SK-N-MC (cell line): ENCODE results near the gene TMEM158.

ENCODE experiments used
- DNase-seq: peaks from one replicate; pipeline ENCODE4 v3.0.0-alpha.2; 2011; ENCODE audit warnings: low read depth, low spot score
- H3K27ac ChIP-seq: fragments of 200-600 bp; sonication (generic); 2 replicates; pipeline ENCODE4 v1.5.1; 2016; ENCODE audit warnings: mixed run types
- H3K36me3 ChIP-seq: fragments of 200-600 bp; sonication (generic); 2 replicates; pipeline ENCODE4 v1.6.1; 2017; ENCODE audit warnings: antibody characterized with exemption, low read length, mixed read lengths; ENCODE audit not compliant: insufficient read depth
- H3K4me3 ChIP-seq: fragments of 200-600 bp; sonication (generic); 2 replicates; pipeline ENCODE4 v1.5.1; 2016
- H3K9ac ChIP-seq: fragments of 200-600 bp; sonication (generic); 2 replicates; pipeline ENCODE4 v1.8.0; 2017; ENCODE audit warnings: mixed run types, mixed read lengths; ENCODE audit not compliant: insufficient read length
- H3K9me3 ChIP-seq: fragments of 200-600 bp; sonication (generic); 2 replicates; pipeline ENCODE4 v1.6.1; 2017; ENCODE audit warnings: low read depth, mild to moderate bottlenecking, antibody characterized with exemption, low read length, moderate library complexity, mixed read lengths
- EZH2 ChIP-seq: fragments of 200-600 bp; sonication (generic); IDR thresholded peaks from one replicate; pipeline ENCODE4 v1.6.1; 2017; ENCODE audit warnings: antibody characterized with exemption
- FOXP2 ChIP-seq: optimal IDR thresholded peaks from 2 replicates; pipeline ENCODE3; 2011; ENCODE audit warnings: mild to moderate bottlenecking, moderate library complexity; ENCODE audit not compliant: insufficient read depth; ENCODE audit errors: extremely low read length, control extremely low read depth
- POLR2AphosphoS5 ChIP-seq: IDR thresholded peaks from 2 replicates; pipeline ENCODE4 v1.6.1; 2012; ENCODE audit warnings: mild to moderate bottlenecking, low read depth, low read length, borderline replicate concordance

Gene TMEM158

DNA sequence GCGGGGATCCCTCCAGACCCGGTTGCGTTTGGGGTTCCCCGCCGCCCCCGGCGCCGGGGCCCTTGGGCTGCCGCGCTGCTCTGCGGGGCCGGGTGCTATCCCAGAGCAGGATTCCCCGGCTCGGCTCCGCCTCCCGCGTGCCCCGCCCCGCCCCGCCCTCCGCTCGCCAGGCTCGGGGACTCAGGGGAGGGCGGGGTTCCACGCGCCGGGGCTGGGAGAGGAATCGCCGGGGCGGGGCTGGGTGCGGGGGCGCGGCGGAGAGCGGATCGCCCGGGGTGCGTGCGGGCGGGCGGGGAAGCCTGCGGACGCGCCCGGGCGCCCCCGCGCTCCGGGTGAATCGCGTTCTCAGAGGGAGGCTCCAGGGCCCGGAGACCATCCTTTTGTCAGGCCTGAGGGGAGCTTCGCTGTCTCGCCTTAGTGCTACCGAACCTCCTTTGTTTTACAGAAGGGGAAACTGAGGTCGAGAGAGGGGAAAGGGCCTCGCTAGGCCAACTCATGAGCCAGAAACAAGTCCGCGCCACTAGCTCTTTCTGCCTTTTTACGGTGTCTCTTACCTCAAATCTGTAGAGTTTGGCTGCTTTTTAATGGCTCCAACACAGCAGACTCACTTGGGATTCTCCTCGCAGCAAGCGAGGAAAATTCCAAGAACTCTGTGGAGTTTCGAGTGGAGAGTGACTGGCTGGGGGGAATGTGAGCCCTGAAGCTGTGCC is at the start of gene TMEM158:
Gene TMEM158, minus strand, starts transcription at position 82 of the 710 bp plus-strand sequence. CDS start 260 bp downstream, outside the sequence.
- H3K4me3 ChIP-seq: peak within 1 kb of the TSS; percentile 69
- H3K36me3 ChIP-seq: no peaks in the 10 kb centered on the region
- H3K9ac ChIP-seq: no peak within 1 kb of the TSS
- no peak for TF ChIP-seq EZH2
- TF ChIP-seq POLR2AphosphoS5: no peak
- H3K9me3 ChIP-seq: no peaks in the 10 kb centered on the region
- H3K27ac ChIP-seq: no peak within 1 kb of the TSS
- DNase-seq: no peak

GRCh38 chr3:45275006-45275704 is 49.1 kb upstream of the TMEM158 start:
- TF ChIP-seq FOXP2 (no peak), POLR2AphosphoS5 (no peak), EZH2 (no peak)
- H3K36me3 ChIP-seq: no peaks in the 10 kb centered on the region
- no peak overlapping the region for H3K4me3 ChIP-seq
- DNase-seq: no peak
- H3K9me3 ChIP-seq: no peaks in the 10 kb centered on the region
- H3K27ac ChIP-seq: no peak overlapping the region
- H3K9ac ChIP-seq: no peak overlapping the region

- no peak overlapping the region for H3K4me3 ChIP-seq
- H3K9me3 ChIP-seq: no peaks in the 10 kb centered on the region
- H3K9ac ChIP-seq: no peak overlapping the region
- H3K36me3 ChIP-seq: no peaks in the 10 kb centered on the region
- no peak overlapping the region for H3K27ac ChIP-seq
- no peak for TF ChIP-seq EZH2
- no peak for TF ChIP-seq FOXP2
- TF ChIP-seq POLR2AphosphoS5: no peak
- DNase-seq: no peak
Observed at GRCh38 chr3:45273681-45274515, 47.8 kb upstream of the TMEM158 start.

- TF ChIP-seq FOXP2: no peak
- no peak for TF ChIP-seq EZH2
- TF ChIP-seq POLR2AphosphoS5: no peak
- DNase-seq: no peak
- Histone ChIP-seq H3K9me3 (no peaks in the 10 kb centered on the region), H3K27ac (no peak overlapping the region), H3K9ac (no peak overlapping the region), H3K4me3 (no peak overlapping the region), H3K36me3 (no peaks in the 10 kb centered on the region)
Observed at GRCh38 chr3:45272828-45273470, 46.9 kb upstream of the TMEM158 start.

DNA sequence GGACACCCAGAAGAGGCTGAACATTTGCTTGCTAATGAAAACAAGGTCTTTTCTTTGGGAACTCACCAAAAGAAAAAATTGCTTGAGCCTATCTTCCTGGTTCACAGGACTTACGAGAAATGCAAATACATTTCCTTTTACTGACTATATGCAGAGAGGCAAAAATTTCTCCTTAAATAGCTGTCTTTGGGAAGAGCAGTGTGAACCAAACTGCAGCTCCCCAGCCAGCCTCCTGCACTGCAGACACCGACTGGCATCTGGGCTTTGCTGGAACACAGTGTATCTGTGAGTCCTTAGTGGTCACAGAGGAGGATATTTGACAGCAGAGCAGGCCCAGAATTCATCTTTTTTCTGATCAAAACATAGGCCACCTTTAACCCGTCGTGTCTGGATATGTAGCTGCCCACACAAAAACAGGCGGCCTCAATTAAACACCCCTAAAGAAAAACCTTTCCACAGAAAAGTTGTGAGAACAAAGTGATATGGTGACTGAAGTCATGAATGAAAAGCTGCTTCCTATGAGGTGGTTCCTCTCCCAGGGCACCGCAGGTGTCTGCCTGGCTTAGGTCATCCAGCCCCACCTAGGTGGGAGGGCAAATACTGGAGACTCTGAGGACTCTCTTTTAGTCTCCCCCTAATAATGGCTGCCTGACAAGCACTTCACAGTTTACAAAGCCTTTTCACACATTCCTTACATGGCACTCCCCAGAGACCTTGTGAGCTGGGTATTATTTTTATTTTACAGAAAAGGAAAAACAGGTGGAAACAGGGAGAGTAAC is 46.1 kb upstream of the TMEM158 start:
- H3K36me3 ChIP-seq: no peaks in the 10 kb centered on the region
- no peak for DNase-seq
- no peak overlapping the region for H3K27ac ChIP-seq
- TF ChIP-seq POLR2AphosphoS5 (no peak), FOXP2 (no peak), EZH2 (no peak)
- no peak overlapping the region for H3K9ac ChIP-seq
- H3K4me3 ChIP-seq: no peak overlapping the region
- H3K9me3 ChIP-seq: no peaks in the 10 kb centered on the region

- Histone ChIP-seq H3K9ac (no peak overlapping the region), H3K27ac (no peak overlapping the region), H3K4me3 (no peak overlapping the region), H3K9me3 (no peaks in the 10 kb centered on the region), H3K36me3 (no peaks in the 10 kb centered on the region)
- TF ChIP-seq POLR2AphosphoS5 (no peak), FOXP2 (no peak), EZH2 (no peak)
- no peak for DNase-seq
Observed at GRCh38 chr3:45269952-45270351, 43.9 kb upstream of the TMEM158 start.

DNA sequence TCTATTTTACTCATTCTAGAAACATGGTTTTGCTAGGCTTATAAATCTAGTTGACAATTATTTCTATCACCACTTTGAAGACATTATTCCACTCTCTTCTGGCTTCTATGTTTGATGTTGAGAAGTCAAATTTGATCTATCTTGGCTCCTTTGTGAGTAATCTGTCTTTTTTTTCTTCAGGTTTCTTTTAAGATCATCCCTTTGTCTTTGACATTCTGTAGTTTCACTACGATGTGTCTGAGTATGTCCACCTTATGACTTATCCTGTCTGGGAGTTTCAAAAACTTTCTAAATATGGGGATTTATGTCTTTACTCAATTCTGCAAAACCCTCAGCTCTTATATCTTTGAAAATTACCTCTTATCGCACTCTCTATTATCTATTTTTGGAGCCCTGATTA is 41.0 kb upstream of the TMEM158 start:
- no peaks in the 10 kb centered on the region for H3K9me3 ChIP-seq
- no peak overlapping the region for H3K27ac ChIP-seq
- H3K4me3 ChIP-seq: no peak overlapping the region
- DNase-seq: no peak
- TF ChIP-seq FOXP2 (no peak), EZH2 (no peak), POLR2AphosphoS5 (no peak)
- no peaks in the 10 kb centered on the region for H3K36me3 ChIP-seq
- H3K9ac ChIP-seq: no peak overlapping the region
